ENCODE results near the gene GORAB. TPM values are rescaled to one million over a fixed set of nuclear protein-coding genes. Genes with fewer than 3 reads are reported as not detected.

Gene GORAB
- total RNA-seq, 4 donors from 2014 or later, result 13.6 to 29.3 (median 16.7) TPM

GRCh38 chr1:170537798-170538503, 6.0 kb downstream of the GORAB start:
- no peak for TF ChIP-seq CTCF (IDR thresholded peaks at IDR 0.05)
- no peak for TF ChIP-seq POLR2A (IDR thresholded peaks at IDR 0.05)
- peaks cover 16 to 19% of the 10 kb centered on the region in 2 donors for H3K36me3 ChIP-seq
- H3K4me1 ChIP-seq, result peaks cover 7 to 17% of the 10 kb centered on the region in 2 donors
- no peak for DNase-seq
- H3K27me3 ChIP-seq, result no peaks in the 10 kb centered on the region
- H3K9me3 ChIP-seq, result no peaks in the 10 kb centered on the region
- no peak overlapping the region for H3K27ac ChIP-seq
- intact Hi-C loops (cut with DNase I), result no loop called here
- no peak overlapping the region for H3K4me3 ChIP-seq (replicated peaks in 1 of 3)

- Histone ChIP-seq H3K4me3 (replicated peaks in 1 of 3) (no peak overlapping the region), H3K27me3 (no peaks in the 10 kb centered on the region), H3K27ac (no peak overlapping the region), H3K9me3 (no peaks in the 10 kb centered on the region), H3K4me1 (peaks cover 0 to 10% of the 10 kb centered on the region in 2 donors), H3K36me3 (peaks cover 20 to 23% of the 10 kb centered on the region in 2 donors)
- no peak for TF ChIP-seq POLR2A (IDR thresholded peaks at IDR 0.05)
- intact Hi-C loops (cut with DNase I), result no loop called here
- no peak for DNase-seq
Measured at GRCh38 chr1:170538687-170539086, 6.7 kb downstream of the GORAB start.

DNA sequence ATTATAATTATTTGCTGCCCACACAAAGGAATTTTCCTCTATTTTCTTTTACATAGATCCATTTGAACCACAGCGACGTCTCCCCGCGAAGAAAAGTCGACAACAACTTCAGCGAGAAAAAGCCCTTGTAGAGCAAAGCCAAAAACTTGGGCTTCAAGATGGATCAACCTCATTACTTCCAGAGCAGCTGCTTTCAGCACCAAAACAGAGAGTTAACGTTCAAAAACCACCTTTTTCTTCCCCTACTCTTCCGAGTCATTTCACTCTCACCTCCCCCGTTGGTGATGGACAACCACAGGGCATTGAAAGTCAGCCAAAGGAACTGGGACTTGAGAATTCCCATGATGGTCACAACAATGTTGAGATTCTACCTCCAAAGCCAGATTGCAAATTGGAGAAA, 7.2 kb downstream of the GORAB start:
- WGBS, 2 donors, result 93 to 97% methylated on average over 9 of the region's 9 CpGs
- no peak for DNase-seq
- Histone ChIP-seq H3K27me3 (no peaks in the 10 kb centered on the region), H3K36me3 (peaks cover 20 to 27% of the 10 kb centered on the region in 2 donors), H3K4me1 (peaks cover 0 to 10% of the 10 kb centered on the region in 2 donors), H3K9me3 (no peaks in the 10 kb centered on the region), H3K4me3 (replicated peaks in 1 of 3) (no peak overlapping the region), H3K27ac (no peak overlapping the region)
- intact Hi-C loops (cut with DNase I), result no loop called here
- TF ChIP-seq CTCF (IDR thresholded peaks at IDR 0.05), result no peak
- no peak for TF ChIP-seq POLR2A (IDR thresholded peaks at IDR 0.05)

DNA sequence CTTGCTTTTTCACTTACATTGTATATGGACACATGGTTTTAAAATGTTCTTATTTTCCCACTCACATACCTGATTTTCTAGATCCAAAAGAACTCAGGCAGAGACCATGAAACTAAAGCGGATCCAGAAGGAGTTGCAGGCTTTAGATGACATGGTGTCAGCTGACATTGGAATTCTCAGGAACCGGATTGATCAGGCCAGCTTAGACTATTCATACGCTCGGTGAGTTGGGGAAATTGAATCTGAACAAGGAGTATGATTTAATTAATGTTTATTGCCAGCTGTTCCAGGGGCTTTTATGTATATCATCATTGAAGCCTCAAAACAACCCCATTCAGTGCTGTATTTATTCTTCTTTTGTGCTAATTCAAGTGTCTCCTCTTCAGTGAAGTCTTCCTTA, 12.7 kb downstream of the GORAB start:
- Histone ChIP-seq H3K36me3 (peaks cover 33 to 56% of the 10 kb centered on the region in 2 donors), H3K27ac (no peak overlapping the region), H3K27me3 (no peaks in the 10 kb centered on the region), H3K4me1 (no peaks in the 10 kb centered on the region), H3K4me3 (replicated peaks in 1 of 3) (no peak overlapping the region), H3K9me3 (no peaks in the 10 kb centered on the region)
- TF ChIP-seq POLR2A (IDR thresholded peaks at IDR 0.05), result no peak
- no peak for TF ChIP-seq CTCF (IDR thresholded peaks at IDR 0.05)
- no peak for DNase-seq
- intact Hi-C loops (cut with DNase I), result no loop called here
- 91 to 96% methylated on average over 4 of the region's 4 CpGs for WGBS, 2 donors

DNA sequence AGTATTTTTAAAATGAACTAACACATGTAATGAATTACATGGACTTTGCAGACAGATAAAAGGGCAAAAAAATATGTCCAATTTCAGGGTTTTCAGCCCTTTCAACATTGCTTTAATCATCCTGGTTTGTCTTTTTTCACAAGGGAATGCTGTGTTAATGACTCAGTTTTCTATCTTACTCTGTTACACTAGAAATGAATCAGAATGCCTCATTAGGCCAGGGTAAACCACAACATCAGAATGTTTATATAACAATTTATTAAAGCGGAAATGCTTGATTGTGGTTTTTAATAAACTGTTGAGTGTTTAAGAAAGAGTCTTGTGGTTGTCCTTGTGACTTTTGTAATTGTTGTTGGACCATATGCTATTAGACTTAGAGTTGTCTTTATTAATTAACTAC, 13.5 kb downstream of the GORAB start:
- TF ChIP-seq CTCF (IDR thresholded peaks at IDR 0.05) (no peak), POLR2A (IDR thresholded peaks at IDR 0.05) (no peak)
- no peaks in the 10 kb centered on the region for H3K9me3 ChIP-seq
- intact Hi-C loops (cut with DNase I), result no loop called here
- 82 to 98% methylated on average over 1 of the region's 1 CpG for WGBS, 2 donors
- no peak for DNase-seq
- H3K36me3 ChIP-seq, result peaks cover 41 to 59% of the 10 kb centered on the region in 2 donors
- H3K4me3 ChIP-seq (replicated peaks in 1 of 3), result no peak overlapping the region
- no peaks in the 10 kb centered on the region for H3K27me3 ChIP-seq
- H3K27ac ChIP-seq, result no peak overlapping the region
- no peaks in the 10 kb centered on the region for H3K4me1 ChIP-seq
